Epithelial cell of esophagus (primary cell): ENCODE data around the gene RASGRP1.

Experiments
- DNase-seq: peaks from one replicate; pipeline ENCODE4 v3.0.0; 2010; ENCODE audit warnings: low read depth
- H3K4me3 ChIP-seq: 2 replicates; pipeline ENCODE4 v1.5.1; 2011; ENCODE audit warnings: mild to moderate bottlenecking, low read length, control low read depth
- CTCF ChIP-seq: IDR thresholded peaks from 2 replicates; pipeline ENCODE4 v1.5.1; 2011; ENCODE audit warnings: low read depth, mild to moderate bottlenecking, low read length, control low read depth, inconsistent platforms; ENCODE audit not compliant: insufficient read depth; ENCODE audit errors: missing control alignments

The RASGRP1 gene

GRCh38 chr15:38608682-38609081 lies 44.1 kb upstream of the RASGRP1 start:
- H3K4me3 ChIP-seq: no peak overlapping the region
- DNase-seq: peak; percentile 63
- TF ChIP-seq CTCF: no peak

DNA sequence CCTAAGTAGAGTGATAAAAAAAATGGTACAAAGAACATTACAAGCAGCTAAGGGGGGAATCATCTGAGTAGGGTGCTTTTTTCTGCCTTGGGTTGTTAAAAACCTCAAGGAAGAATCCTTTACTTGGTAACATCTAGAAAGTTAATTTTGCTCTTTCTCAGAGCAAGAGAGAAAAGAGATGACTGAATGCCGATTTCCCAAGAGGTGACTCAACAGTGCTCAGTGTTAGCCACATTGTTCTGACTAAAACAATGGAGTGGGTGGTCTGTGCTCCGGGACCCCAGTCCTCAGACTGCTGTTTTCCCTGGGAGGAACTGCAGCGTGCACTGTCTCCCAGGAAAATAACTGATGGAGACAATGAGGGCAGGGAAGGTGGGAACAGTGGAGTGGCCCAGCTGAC lies 41.1 kb upstream of the RASGRP1 start:
- H3K4me3 ChIP-seq: no peak overlapping the region
- no peak for TF ChIP-seq CTCF
- DNase-seq: peak; percentile 13

DNA sequence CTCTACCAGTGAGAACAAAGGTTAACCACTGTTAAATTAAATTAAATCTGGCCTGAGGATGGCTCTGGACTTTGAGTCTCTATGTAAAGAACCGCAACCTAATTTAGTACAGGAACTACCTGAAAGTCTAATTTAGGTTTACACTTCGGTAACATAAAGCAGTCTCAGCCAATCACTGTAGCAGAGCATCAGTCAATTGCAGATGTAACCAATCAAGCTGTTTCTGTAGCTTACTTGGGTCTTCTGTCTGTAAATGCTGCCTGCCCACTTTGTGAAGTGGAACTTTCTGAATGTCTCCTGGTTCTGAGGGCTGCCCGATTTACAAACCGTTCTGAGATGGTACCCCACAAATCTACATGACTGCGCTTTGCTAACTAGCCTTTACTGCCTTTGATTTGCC lies 39.1 kb upstream of the RASGRP1 start:
- DNase-seq: no peak
- no peak overlapping the region for H3K4me3 ChIP-seq
- no peak for TF ChIP-seq CTCF

- no peak for DNase-seq
- no peak overlapping the region for H3K4me3 ChIP-seq
- TF ChIP-seq CTCF: no peak
Measured at GRCh38 chr15:38602910-38603670, 38.5 kb upstream of the RASGRP1 start.

DNA sequence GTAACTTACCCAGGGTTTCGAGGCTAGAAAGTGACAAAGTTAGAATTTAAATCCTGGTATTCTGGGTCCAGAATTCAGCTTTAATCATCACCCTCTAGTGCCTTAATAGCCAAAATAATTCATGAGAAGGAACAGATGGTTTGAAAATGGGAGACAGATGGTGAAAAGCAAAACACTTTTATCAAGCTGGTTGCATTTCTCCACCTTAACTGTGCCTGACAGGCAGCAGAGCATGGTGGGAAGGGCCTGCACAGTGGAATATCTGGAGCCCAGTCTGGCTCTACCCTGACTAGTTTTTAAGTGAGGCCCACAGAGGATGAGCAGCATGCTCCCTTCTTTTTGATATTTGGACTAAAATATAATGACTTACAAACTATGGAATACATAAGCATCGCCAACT lies 35.6 kb upstream of the RASGRP1 start:
- no peak for TF ChIP-seq CTCF
- DNase-seq: no peak
- H3K4me3 ChIP-seq: no peak overlapping the region

- DNase-seq: no peak
- H3K4me3 ChIP-seq: no peak overlapping the region
- no peak for TF ChIP-seq CTCF
Measured at GRCh38 chr15:38598749-38599148, 34.1 kb upstream of the RASGRP1 start.

DNA sequence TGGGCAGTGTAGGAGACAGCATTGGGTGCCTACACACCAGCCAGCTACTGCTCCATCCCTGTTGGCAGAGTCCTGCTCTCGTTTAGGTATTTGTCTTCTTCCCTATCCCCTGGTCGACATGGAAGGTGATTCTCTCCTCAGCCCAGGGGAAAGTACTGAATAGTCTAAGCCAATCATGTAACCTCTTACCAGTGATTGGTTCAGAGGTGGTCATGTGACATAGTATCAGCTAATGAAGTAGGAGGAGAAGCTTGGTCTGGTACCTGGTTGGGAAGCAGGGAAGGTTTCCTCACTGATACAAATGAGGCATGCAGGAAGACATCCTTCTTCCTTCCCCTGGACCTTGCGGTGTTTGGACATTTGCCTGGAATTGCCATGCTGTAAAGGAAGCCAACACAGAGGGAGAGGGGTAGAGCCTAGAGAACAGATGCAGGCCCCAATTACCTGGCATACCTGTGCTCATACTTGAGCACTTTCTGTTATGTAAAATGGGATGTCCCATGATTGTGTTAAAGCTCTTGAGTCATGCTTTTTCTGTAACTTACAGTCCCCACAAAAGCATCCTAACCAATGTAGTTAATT lies 32.7 kb upstream of the RASGRP1 start:
- TF ChIP-seq CTCF: no peak
- no peak for DNase-seq
- no peak overlapping the region for H3K4me3 ChIP-seq
